Esophagus muscularis mucosa (tissue), 4 donors: Measurements from ENCODE around the gene HCFC1. TPM values are rescaled to one million over a fixed set of nuclear protein-coding genes. Genes with fewer than 3 reads are reported as not detected.

Experiments
- DNase-seq: peaks from one replicate; pipeline ENCODE4 v3.0.0-alpha.2; 2017; ENCODE audit errors: extremely low spot score
- H3K27ac ChIP-seq, 4 donors: fragments of 200-600 bp; sonication (generic); replicated peaks in 1 of 4; 1 replicate in 3 of 4; 2 replicates in 1 of 4; pipeline ENCODE4 v1.5.1; 2016 to 2019; ENCODE audit warnings: mild to moderate bottlenecking in 1 of 4
- H3K27me3 ChIP-seq, 4 donors: fragments of 200-600 bp; sonication (generic); one replicate each; pipeline versions ENCODE4 v1.5.1 to v1.6.0; 2016 to 2019
- H3K36me3 ChIP-seq, 4 donors: fragments of 200-600 bp; sonication (generic); one replicate each; pipeline ENCODE4 v1.5.1; 2016 to 2019
- H3K4me1 ChIP-seq, 4 donors: fragments of 200-600 bp; sonication (generic); one replicate each; pipeline ENCODE4 v1.5.1; 2016 to 2019
- H3K4me3 ChIP-seq, 4 donors: fragments of 200-600 bp; sonication (generic); 1 replicate in 2 of 4; 2 replicates in 2 of 4; pipeline ENCODE4 v1.5.1; 2016 to 2019; ENCODE audit warnings: mild to moderate bottlenecking in 4 of 4, moderate library complexity in 1 of 4
- H3K9me3 ChIP-seq, 4 donors: fragments of 200-600 bp; sonication (generic); 1 replicate in 3 of 4; 2 replicates in 1 of 4; pipeline ENCODE4 v1.5.1; 2016 to 2019
- EP300 ChIP-seq: sonication (generic); formaldehyde crosslinking; IDR thresholded peaks from one replicate; pipeline ENCODE4 v1.6.1; 2017; ENCODE audit warnings: antibody characterized with exemption
- POLR2A ChIP-seq: fragments of 450-650 bp; IDR thresholded peaks from one replicate; pipeline ENCODE4 v1.6.1; 2017; ENCODE audit warnings: antibody characterized with exemption, moderate library complexity, mild to moderate bottlenecking, low read depth
- POLR2AphosphoS5 ChIP-seq, 2 donors: sonication (generic); formaldehyde crosslinking; IDR thresholded peaks; one replicate each; pipeline ENCODE4 v1.6.1; 2017; ENCODE audit warnings: antibody characterized with exemption in 2 of 2
- WGBS: methylation state at CpG from one replicate; pipeline ENCODE4 v1.1.5; 2018; 5-methylcytosine and 5-hydroxymethylcytosine counted together
- intact Hi-C: fragments of 100-400 bp; cut with DNase I; formaldehyde crosslinking; loops from one replicate; pipeline ENCODE4 v1.15.1; 2023
- total RNA-seq, 4 donors: library from RNA; depleted of rRNA; stranded (reverse); fragments of >200 nt; gene quantifications; one replicate each; pipeline versions ENCODE4 v1.1.0 to v1.2.1, GENCODE V29; 2016
- TF ChIP-seq, protein P1 (sequence below), 3 experiments: fragments of 200-600 bp in 2 of 3; fragments of 450-650 bp in 1 of 3; sonication (generic) in 2 of 3; IDR thresholded peaks; one replicate each; pipeline ENCODE4 v1.5.1; 2017 to 2019; ENCODE audit warnings: antibody characterized with exemption in 3 of 3, mild to moderate bottlenecking in 2 of 3, moderate library complexity in 1 of 3

Gene HCFC1
- total RNA-seq, 4 donors from 2014 or later = 50.7 to 102 (median 60.8) TPM

- no peaks in the 10 kb centered on the region for H3K4me1 ChIP-seq
- TF ChIP-seq EP300 (no peak), POLR2A (no peak), POLR2AphosphoS5 (IDR thresholded peaks at IDR 0.05) (no peak)
- TF ChIP-seq, protein P1, sequence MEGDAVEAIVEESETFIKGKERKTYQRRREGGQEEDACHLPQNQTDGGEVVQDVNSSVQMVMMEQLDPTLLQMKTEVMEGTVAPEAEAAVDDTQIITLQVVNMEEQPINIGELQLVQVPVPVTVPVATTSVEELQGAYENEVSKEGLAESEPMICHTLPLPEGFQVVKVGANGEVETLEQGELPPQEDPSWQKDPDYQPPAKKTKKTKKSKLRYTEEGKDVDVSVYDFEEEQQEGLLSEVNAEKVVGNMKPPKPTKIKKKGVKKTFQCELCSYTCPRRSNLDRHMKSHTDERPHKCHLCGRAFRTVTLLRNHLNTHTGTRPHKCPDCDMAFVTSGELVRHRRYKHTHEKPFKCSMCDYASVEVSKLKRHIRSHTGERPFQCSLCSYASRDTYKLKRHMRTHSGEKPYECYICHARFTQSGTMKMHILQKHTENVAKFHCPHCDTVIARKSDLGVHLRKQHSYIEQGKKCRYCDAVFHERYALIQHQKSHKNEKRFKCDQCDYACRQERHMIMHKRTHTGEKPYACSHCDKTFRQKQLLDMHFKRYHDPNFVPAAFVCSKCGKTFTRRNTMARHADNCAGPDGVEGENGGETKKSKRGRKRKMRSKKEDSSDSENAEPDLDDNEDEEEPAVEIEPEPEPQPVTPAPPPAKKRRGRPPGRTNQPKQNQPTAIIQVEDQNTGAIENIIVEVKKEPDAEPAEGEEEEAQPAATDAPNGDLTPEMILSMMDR (IDR thresholded peaks at IDR 0.05) = no peak
- 89% methylated on average over 6 of the region's 6 CpGs for WGBS
- H3K27me3 ChIP-seq = no peaks in the 10 kb centered on the region
- H3K4me3 ChIP-seq = no peak overlapping the region
- H3K27ac ChIP-seq = no peak overlapping the region
- DNase-seq = no peak
- intact Hi-C loops = no loop called here
- H3K36me3 ChIP-seq = no peaks in the 10 kb centered on the region
- H3K9me3 ChIP-seq = no peaks in the 10 kb centered on the region
Observed at GRCh38 chrX:153911798-153912197, 59.8 kb downstream of the HCFC1 start.

- Histone ChIP-seq H3K36me3 (no peaks in the 10 kb centered on the region), H3K27ac (no peak overlapping the region), H3K4me3 (no peak overlapping the region), H3K9me3 (no peaks in the 10 kb centered on the region), H3K27me3 (no peaks in the 10 kb centered on the region), H3K4me1 (no peaks in the 10 kb centered on the region)
- TF ChIP-seq EP300 (no peak), POLR2A (no peak), POLR2AphosphoS5 (IDR thresholded peaks at IDR 0.05) (no peak)
- TF ChIP-seq, protein P1 (IDR thresholded peaks at IDR 0.05) = no peak
- 100% methylated on average over 1 of the region's 22 CpGs for WGBS
- intact Hi-C loops = no loop called here
- DNase-seq = no peak
Observed at GRCh38 chrX:153910446-153910845, 61.2 kb downstream of the HCFC1 start.

DNA sequence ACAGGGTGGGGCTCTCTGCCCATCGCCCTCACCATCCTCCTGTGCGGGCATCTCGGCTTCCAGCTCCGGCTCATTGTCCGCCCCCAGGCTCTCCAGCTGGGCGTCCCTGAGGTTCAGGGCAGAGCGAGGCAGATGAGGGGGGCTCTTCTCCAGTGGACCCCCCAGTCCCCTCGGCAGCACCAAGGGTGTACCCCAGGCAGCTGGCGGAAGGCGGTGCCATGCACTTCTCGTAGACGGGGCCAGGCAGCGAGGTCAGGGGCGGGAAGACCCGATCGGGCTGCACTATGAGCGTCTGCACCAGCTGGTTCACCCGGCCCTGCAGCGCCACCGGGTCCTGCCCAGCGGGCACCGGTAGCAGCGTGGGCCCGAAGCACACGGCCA is 61.6 kb downstream of the HCFC1 start:
- TF ChIP-seq POLR2AphosphoS5 (IDR thresholded peaks at IDR 0.05) (no peak), EP300 (no peak), POLR2A (no peak)
- TF ChIP-seq, protein P1 (IDR thresholded peaks at IDR 0.05) = no peak
- H3K36me3 ChIP-seq = no peaks in the 10 kb centered on the region
- no peak overlapping the region for H3K4me3 ChIP-seq
- no peaks in the 10 kb centered on the region for H3K9me3 ChIP-seq
- intact Hi-C loops = no loop called here
- H3K27ac ChIP-seq = no peak overlapping the region
- H3K4me1 ChIP-seq = peaks cover 0 to under 1% (median 0%) of the 10 kb centered on the region in 4 donors
- H3K27me3 ChIP-seq = no peaks in the 10 kb centered on the region
- DNase-seq = no peak
- whole genome bisulfite sequencing = no CpG with 5 or more reads among the region's 25 CpGs

DNA sequence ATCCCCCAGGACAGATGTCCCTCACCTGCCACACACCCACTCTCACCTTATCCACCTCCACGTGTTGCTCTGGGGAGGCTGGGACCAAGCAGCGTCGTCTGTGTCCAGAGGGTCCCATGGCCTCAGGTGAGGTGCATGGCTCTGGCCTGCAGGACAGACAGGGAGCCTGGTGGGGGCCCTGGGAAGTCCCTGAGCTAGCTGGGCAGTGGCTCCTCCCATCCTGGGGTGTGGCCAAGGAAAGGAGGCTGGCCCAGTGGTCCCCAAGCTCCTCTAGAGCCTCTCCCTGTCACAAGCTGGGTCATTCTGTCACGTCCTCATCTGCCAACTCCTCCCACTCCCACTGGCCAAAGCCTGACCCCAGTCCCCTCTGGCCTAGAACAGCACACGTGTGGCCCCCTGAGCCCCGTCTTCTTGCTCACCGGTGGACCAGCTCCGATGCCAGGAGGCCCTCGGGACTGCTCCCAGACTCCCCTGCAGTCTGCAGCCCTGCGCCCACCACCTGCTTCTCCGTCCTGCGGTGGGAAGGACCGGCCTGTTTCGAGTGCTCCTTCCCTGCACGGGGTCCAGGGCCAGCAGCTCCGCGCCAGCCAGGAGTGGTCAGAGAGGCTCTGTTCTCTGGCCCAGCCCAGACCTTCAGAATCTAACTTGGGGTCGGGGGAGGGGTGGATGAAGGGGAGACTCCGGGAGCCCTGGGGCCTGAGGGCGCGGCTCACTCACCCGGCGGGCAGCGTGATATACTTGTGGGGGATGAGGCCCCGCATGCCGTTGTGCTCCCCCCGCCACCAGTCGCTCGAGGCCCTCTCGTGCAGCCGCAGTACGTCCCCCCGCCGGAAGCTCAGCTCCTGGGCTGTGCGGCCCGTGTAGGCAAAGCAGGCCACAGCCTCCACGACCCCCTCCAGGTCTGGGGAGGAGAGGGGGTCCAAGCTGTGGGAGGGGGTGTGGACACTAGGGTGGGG is 62.3 kb downstream of the HCFC1 start:
- H3K4me3 ChIP-seq = no peak overlapping the region
- no peak for DNase-seq
- no peaks in the 10 kb centered on the region for H3K27me3 ChIP-seq
- H3K36me3 ChIP-seq = no peaks in the 10 kb centered on the region
- intact Hi-C loops = no loop called here
- H3K4me1 ChIP-seq = peaks cover 0 to 7% (median 3%) of the 10 kb centered on the region in 4 donors
- H3K27ac ChIP-seq = no peak overlapping the region
- TF ChIP-seq EP300 (no peak), POLR2AphosphoS5 (IDR thresholded peaks at IDR 0.05) (no peak), POLR2A (no peak)
- TF ChIP-seq, protein P1 (IDR thresholded peaks at IDR 0.05) = no peak
- no peaks in the 10 kb centered on the region for H3K9me3 ChIP-seq
- WGBS = 73% methylated on average over 22 of the region's 37 CpGs
